ENCODE measurements around the gene MACO1. TPM values are rescaled to one million over a fixed set of nuclear protein-coding genes. Genes with fewer than 3 reads are reported as not detected.

MACO1 gene
- total RNA-seq, 1 donor from 2014 or later, result 24.9 TPM

GRCh38 chr1:25537153-25537831 lies 106.6 kb downstream of the MACO1 start:
- TF ChIP-seq CTCF (IDR thresholded peaks at IDR 0.05; ENCODE audit: insufficient read depth, low read length, poor library complexity, severe bottlenecking), result no peak
- no peaks in the 10 kb centered on the region for H3K36me3 ChIP-seq (ENCODE audit: control insufficient read depth, insufficient read depth, low read length)
- H3K27me3 ChIP-seq (ENCODE audit: control insufficient read depth, insufficient read depth, low read length), result peaks cover 6% of the 10 kb centered on the region
- H3K4me3 ChIP-seq (ENCODE audit: low read depth, low read length), result no peak overlapping the region
- no peak for DNase-seq (ENCODE audit: low read depth)

- Histone ChIP-seq H3K36me3 (ENCODE audit: control insufficient read depth, insufficient read depth, low read length) (no peaks in the 10 kb centered on the region), H3K27me3 (ENCODE audit: control insufficient read depth, insufficient read depth, low read length) (peaks cover 7% of the 10 kb centered on the region), H3K4me3 (ENCODE audit: low read depth, low read length) (no peak overlapping the region)
- TF ChIP-seq CTCF (IDR thresholded peaks at IDR 0.05; ENCODE audit: insufficient read depth, low read length, poor library complexity, severe bottlenecking), result no peak
- DNase-seq (ENCODE audit: low read depth), result no peak
Measured at GRCh38 chr1:25538191-25538767, 107.6 kb downstream of the MACO1 start.

- H3K4me3 ChIP-seq (ENCODE audit: low read depth, low read length), result no peak overlapping the region
- peaks cover 7% of the 10 kb centered on the region for H3K27me3 ChIP-seq (ENCODE audit: control insufficient read depth, insufficient read depth, low read length)
- no peak for DNase-seq (ENCODE audit: low read depth)
- TF ChIP-seq CTCF (IDR thresholded peaks at IDR 0.05; ENCODE audit: insufficient read depth, low read length, poor library complexity, severe bottlenecking), result no peak
- H3K36me3 ChIP-seq (ENCODE audit: control insufficient read depth, insufficient read depth, low read length), result no peaks in the 10 kb centered on the region
Measured at GRCh38 chr1:25540750-25541342, 110.1 kb downstream of the MACO1 start.

- DNase-seq (ENCODE audit: low read depth), result no peak
- no peak overlapping the region for H3K4me3 ChIP-seq (ENCODE audit: low read depth, low read length)
Measured at GRCh38 chr1:25541425-25541824, 110.7 kb downstream of the MACO1 start.

GRCh38 chr1:25541889-25542658 lies 111.4 kb downstream of the MACO1 start:
- H3K4me3 ChIP-seq (ENCODE audit: low read depth, low read length), result no peak overlapping the region
- peaks cover 7% of the 10 kb centered on the region for H3K27me3 ChIP-seq (ENCODE audit: control insufficient read depth, insufficient read depth, low read length)
- no peak for DNase-seq (ENCODE audit: low read depth)
- no peak for TF ChIP-seq CTCF (IDR thresholded peaks at IDR 0.05; ENCODE audit: insufficient read depth, low read length, poor library complexity, severe bottlenecking)
- no peaks in the 10 kb centered on the region for H3K36me3 ChIP-seq (ENCODE audit: control insufficient read depth, insufficient read depth, low read length)

More at GRCh38 chr1:25541425-25541824, 110.7 kb downstream of the MACO1 start:
- peaks cover 7% of the 10 kb centered on the region for H3K27me3 ChIP-seq (ENCODE audit: control insufficient read depth, insufficient read depth, low read length)
- no peak for TF ChIP-seq CTCF (IDR thresholded peaks at IDR 0.05; ENCODE audit: insufficient read depth, low read length, poor library complexity, severe bottlenecking)
- no peaks in the 10 kb centered on the region for H3K36me3 ChIP-seq (ENCODE audit: control insufficient read depth, insufficient read depth, low read length)
